HS-27A (cell line): Measurements from ENCODE around the gene PDE1A.

Source experiments
- DNase-seq: peaks from one replicate; pipeline ENCODE4 v3.0.0-alpha.2; 2012; ENCODE audit warnings: low read depth, missing footprints

Gene PDE1A

GRCh38 chr2:182426918-182427240 lies at the start of gene PDE1A:
PDE1A (minus strand) TSS chr2:182427036.
- no peak for DNase-seq

DNA sequence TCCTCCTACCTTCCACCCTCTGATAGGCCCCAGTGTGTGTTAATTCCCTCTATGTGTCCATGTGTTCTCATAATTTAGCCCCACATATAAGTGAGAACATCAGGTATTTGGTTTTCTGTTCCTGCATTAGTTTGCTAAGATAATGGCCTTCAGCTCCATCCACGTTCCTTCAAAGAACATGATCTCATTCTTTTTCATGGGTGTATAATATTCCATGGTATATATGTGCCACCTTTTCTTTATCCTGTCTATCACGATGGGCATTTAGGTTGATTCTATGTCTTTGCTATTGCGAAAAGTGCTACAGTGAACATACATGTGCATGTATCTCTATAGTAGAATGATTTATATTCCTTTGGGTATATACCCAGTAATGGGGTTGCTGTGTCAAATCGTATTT lies 46.8 kb upstream of the PDE1A start:
- no peak for DNase-seq

- no peak for DNase-seq
Measured at GRCh38 chr2:182463760-182464159, 36.9 kb upstream of the PDE1A start.

- DNase-seq, result no peak
Measured at GRCh38 chr2:182456784-182457183, 29.9 kb upstream of the PDE1A start.

DNA sequence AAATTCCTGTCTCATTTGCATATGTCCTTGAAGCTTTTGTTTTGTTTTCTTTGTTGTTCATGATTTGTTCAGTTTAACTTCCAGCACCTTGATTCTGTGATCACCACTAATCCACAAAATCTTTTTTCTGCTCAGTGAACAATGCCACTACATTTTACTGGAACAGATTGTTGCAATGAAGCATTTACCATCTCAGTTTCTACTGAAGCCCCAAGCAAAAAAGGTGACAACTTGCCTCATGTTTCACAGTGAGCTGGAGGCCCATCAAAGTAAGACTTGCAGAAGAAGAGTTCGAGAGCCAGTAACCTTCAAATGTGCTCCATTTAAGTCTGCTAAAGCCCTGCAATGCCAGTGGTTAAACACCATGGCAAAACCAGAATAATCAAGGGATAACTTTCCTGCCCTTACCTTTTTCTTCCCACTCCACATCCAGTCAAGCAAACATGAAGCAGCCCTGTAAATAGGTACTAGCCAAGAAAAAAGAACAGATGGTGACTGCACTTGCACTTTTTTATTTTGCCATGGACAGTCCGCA lies 25.7 kb upstream of the PDE1A start:
- DNase-seq, result no peak

DNA sequence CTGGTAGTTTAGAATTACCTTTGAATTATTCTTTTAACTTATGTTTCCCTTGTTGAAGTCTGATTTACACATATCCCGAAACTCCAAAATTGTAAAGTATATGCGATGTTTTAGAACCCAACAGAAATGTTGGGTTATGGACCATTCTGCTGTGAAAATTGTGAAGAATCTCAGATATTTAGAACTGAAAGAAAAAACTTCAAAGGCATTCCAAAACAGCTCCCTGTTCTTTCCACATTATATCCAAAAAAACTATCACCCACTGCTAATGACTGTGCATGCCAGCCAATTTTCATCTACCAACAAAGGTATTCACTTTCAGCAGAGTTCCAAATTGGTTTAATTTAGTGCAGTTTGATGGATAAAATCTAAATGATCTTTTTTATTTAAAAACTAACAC lies 21.5 kb upstream of the PDE1A start:
- DNase-seq, result no peak

GRCh38 chr2:182447863-182448262 lies 21.0 kb upstream of the PDE1A start:
- peak; percentile 48 for DNase-seq

- DNase-seq, result no peak
Measured at GRCh38 chr2:182447163-182447562, 20.3 kb upstream of the PDE1A start.

- DNase-seq, result no peak
Measured at GRCh38 chr2:182446087-182446486, 19.3 kb upstream of the PDE1A start.

- no peak for DNase-seq
Measured at GRCh38 chr2:182445391-182445965, 18.6 kb upstream of the PDE1A start.

DNA sequence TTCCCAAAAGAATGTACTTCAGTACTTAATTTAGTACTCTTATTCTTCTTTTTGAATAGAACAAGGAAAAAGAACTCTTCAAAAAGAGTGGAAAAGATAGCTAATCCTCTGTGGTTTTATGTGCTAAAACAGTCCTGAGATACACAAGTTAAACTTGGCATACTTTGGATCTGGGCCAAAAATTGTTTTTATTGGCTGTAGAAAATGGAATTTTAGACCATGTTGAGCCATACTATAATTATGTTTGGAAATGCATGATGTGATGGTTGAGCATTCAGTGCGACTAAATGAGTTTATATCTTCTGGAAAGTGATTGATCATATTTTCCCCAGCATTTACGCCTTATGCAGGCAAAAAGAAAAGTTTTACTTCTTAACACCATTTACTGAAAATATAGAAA lies 18.0 kb upstream of the PDE1A start:
- peak; percentile 53 for DNase-seq

DNA sequence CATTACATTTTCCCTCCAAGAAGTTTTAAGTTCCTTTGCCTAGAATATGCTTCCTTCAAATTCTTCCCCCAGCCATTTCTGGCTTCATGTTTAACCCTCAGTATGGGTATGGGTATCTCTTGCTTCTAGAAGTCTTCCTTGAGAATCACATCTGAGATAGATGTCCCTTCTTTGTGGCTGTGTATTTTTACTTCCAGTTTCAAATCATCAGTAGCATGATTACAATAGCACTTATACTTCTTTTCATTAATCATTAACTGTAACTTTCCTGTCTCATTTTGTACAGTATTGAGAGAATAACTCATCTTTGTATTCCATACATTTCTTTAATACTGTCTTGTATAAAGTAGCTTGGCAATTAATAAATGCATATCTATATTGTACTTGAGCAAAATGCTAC lies 17.3 kb upstream of the PDE1A start:
- no peak for DNase-seq

DNA sequence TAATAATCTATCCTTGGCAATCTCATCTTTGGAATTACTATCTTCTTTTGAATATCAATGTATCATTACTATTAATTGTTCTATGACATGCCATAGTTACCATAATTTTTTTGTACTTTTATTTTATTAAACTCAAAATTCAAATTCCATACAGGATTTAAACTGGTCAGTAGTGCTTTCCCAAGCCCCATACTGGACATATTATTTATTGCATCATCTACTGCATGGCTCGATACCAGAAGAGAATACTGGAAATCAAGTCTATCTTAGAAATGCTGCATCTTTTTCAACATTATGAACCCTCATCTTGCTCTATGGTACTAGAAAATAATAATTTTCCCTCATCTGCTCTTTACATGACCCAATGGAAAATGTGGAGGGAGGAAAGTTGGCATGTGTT lies 9.4 kb upstream of the PDE1A start:
- no peak for DNase-seq

- DNase-seq, result no peak
Measured at GRCh38 chr2:182435754-182436153, 8.9 kb upstream of the PDE1A start.

DNA sequence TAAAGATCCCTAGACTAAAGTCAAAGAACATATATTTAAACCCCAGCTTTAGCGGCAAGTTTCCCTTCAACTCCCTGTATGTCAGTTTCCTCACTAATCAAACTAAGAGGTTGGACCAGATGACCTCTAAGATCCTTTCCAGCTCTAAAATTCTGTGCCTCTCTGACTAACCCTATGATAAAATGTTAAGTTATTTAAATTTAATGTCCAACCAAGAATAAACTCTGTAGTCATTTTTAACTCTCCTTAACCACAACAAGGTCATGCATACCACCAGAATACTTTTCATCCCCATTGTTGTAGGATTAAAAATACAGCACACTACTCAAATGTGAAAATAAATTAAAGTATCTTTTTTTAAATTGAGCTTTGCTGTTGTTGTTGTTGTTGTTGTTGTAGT lies 5.2 kb upstream of the PDE1A start:
- no peak for DNase-seq

- DNase-seq, result no peak
Measured at GRCh38 chr2:182428476-182428875, 1.6 kb upstream of the PDE1A start.

DNA sequence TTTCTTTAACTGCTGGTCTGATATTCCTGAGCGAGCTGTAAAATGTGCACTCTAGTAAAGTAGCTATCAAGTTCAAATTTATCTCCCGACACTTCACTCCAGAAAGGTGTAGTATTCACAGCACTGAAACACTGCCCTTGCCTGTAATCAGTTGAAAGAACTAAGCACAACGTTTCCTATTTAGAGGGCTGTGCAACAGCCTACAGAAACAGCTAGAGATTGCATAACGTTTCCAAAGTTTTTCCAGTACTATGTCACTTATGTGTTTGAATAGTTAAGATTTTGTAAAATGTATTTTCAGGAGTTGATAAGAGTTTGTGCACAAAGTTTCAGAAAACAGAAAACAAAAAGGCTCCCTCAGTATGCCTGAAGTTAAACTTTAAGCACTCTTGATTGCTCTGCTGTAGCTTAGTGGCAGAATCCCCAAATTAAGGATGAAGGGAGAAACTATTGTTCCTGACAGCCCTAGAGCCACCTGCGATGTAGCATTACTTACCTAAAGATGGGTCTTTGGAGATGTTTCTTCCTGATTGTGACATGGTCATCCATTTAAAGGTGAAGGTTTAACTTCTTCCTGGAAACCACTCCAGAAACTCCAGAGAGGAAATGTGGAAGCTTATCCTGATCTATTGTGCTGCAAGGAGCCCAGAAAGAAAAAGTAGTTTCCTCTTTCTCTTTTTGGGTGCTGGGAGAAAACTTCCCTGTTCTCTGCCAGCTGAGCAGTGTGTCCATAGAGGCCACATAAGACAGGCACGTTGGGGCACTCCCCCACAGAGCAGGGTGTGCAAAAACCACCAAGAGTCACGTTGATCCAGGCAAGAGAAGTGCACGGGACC lies 536 bp downstream of the PDE1A start:
- no peak for DNase-seq

DNA sequence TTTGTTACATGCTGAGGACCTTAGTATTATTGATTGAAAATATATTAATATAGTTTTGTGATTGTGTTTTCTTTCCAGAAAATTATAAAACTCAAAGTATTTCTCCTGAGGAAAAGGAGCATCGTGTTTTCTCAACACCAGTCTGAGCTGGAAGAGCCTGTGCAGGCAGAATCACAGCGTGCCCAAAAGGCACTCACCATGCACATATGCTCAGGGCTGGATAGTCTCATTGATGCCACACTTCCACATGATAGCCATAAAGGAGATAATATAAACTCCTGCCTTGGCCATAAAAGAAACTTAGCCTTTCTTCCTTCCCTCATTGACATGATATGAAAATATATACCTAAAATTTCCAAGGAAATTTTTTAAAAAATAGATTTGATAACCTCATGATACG lies 4.0 kb downstream of the PDE1A start:
- no peak for DNase-seq

GRCh38 chr2:182420669-182421068 lies 6.2 kb downstream of the PDE1A start:
- no peak for DNase-seq

- no peak for DNase-seq
Measured at GRCh38 chr2:182416861-182417260, 10.0 kb downstream of the PDE1A start.

- DNase-seq, result no peak
Measured at GRCh38 chr2:182416191-182416590, 10.6 kb downstream of the PDE1A start.

DNA sequence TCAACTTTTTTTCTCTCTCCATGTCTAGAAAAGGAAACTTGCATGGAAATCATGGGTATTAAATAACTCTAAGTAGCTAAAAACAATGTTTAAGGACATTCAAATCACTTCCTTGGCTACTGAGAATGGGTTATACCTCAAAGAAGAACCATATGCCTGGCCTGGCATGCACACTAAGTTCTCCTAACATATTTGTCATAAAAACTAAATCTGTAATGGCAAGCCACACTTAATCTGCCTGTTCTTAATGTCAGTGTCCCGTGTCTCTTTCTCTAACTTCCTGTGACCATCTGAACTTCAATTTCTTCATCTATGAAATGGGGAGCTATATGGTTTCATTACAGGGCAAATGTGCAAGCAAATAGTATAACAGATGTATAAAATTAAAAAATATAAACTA lies 11.1 kb downstream of the PDE1A start:
- no peak for DNase-seq

GRCh38 chr2:182412858-182413257 lies 14.0 kb downstream of the PDE1A start:
- DNase-seq, result no peak

GRCh38 chr2:182410120-182410519 lies 16.7 kb downstream of the PDE1A start:
- no peak for DNase-seq
